NCI-H524 treated with DMSO at 0.1 percent for 48 hours (cell line): Measurements from ENCODE around the gene EIF2S3B.
"Not testable (repeated sequence)": the region's sequence is repeated elsewhere in the genome, so short reads cannot be mapped to it uniquely, and the experiment has no call there.

ENCODE experiments used
- DNase-seq: peaks from one replicate; lab custom pipeline; 2025; lab: John Stamatoyannopoulos, UW

Gene EIF2S3B

DNA sequence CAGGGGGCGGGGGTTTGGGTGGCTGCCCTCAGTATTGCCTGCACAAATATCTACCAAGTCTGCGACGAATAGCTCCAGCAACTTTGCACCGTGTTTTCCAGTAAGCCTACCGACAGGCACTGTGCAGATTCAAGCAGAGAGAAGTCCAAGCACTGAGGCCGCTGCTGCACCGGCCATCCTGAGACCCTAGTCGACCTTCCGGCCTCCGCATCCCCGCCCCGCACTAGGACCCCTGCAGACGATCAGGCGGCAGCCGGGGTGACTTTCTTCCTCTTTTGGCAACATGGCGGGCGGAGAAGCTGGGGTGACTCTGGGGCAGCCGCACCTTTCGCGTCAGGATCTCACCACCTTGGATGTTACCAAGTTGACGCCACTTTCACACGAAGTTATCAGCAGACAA is at the start of gene EIF2S3B:
Gene EIF2S3B (plus strand): TSS at position 271 of the 400 bp plus-strand sequence. CDS start 13 bp downstream, at position 284.
- no peak for DNase-seq

DNA sequence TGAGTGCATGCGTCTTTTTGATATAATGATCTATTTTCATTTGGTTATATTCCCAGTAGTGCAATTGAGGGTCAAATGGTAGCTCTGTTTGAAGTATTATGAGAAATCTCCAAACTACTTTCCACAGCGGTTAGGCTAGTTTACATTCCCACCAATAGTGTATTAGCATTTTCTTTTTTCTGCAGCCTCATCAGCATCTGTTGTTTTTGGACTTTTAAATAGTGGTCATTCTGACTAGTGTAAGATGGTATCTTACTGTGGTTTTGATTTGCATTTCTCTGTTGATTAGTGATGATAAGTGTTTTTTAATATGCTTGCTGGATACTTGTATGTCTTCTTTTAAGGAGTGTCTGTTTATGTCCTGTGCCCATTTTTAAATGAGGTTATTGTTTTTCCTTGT is 48.8 kb upstream of the EIF2S3B start:
- DNase-seq: no peak

DNA sequence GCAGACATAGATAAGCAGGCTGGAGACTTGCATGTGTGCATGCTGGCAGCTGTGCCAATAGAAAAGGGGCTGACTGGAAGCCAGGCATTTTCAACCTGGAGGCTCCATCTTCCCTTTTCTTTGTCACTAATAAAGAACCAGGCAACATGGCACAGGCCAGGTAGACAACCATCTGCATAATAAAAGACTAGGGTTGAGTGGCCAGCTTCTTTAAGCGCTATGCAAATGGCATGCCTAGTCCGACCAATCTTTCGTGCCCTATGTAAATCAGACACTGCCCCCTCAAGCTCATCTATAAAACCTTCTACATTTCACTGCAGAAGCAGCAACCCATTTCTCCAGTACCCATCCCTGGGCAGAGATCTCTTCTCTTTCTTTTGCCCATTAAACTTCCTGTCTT is 47.9 kb upstream of the EIF2S3B start:
- DNase-seq: no peak

- peak; percentile 61 for DNase-seq
Observed at GRCh38 chr12:10466311-10466710, 39.4 kb upstream of the EIF2S3B start.

DNA sequence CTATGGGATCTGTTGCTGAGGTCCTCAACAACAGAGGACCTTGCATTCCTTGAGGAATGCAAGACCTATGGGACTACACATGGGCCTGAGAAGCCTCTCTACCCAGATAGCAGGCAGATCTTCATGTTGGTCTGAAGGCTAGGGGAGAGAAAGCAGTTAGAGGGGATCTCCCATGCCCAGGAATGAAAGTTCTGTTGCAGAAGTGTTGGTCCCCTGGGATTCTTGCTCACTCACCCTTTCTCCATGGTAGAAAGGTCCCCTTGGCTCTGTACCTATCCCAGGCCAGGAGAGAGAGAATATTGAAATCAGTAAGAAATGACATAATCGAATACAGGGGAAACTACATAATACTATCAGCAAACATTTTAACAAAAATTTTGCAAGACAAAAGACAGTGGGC is 36.0 kb upstream of the EIF2S3B start:
- DNase-seq: no peak

GRCh38 chr12:10472808-10473207 is 32.9 kb upstream of the EIF2S3B start:
- DNase-seq: not testable (repeated sequence)

DNA sequence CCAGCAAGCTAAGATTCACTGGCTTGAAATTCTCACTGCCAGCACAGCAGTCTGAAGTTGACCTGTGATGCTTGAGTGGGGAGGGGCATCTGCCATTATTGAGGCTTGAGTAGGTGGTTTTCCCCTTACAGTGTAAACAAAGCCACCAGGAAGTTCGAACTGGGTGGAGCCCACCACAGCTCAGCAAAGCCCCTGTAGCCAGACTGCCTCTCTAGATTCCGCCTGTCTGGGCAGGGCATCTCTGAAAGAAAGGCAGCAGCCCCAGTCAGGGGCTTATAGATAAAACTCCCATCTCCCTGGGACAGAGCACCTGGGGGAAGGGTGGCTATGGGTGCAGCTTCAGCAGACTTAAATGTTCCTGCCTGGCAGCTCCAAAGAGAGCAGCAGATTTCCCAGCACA is 23.8 kb upstream of the EIF2S3B start:
- not testable (repeated sequence) for DNase-seq

DNA sequence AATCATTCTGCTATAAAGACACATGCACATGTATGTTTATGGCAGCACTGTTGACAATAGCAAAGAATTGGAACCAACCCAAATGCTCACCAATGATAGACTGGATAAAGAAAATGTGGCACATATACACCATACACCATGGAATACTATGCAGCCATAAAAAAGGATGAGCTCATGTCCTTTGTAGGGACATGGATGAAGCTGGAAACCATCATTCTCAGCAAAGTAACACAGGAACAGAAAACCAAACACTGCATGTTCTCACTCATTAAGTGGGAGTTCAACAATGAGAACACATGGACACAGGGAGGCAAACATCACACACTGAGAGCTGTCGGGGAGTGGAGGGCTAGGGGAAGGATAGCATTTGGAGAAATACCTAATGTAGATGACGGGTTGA is 18.4 kb upstream of the EIF2S3B start:
- DNase-seq: not testable (repeated sequence)

GRCh38 chr12:10491766-10492165 is 13.9 kb upstream of the EIF2S3B start:
- no peak for DNase-seq

DNA sequence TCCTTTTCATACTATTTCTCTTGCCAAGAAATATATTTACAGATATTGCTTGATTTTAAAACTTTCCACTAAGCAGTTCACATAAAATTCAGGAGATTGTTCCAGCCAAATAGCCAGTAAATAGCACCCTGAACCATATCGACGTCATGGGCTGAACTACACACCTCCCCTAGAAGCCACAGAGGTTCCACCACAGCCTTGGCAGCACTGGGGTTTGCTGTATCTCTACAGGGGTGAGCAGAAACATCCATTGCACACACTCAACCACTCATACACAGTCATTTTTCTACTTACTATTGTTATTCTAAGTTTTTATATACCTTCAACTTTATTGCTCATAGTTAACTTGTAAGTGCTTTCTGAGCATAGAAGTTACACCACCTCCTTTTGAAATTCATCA is 8.1 kb upstream of the EIF2S3B start:
- DNase-seq: no peak

DNA sequence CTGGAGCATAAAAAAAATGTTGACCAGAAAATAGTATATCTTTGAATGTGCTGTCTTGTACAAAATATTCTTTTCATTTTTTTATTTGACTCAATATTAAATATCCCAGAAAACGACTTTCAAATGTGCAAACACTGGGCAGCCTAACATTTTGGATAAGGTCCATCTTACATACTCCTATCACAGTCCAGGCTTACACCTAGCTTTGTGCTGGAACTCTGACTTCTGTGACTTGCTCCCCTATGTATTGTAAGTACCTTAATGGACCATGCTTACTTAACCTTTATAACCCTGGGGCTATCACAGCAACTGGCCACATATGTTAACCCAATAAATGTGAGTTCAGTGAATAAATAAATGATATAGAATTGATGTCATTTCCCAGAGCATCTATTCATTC is 7.6 kb upstream of the EIF2S3B start:
- no peak for DNase-seq

GRCh38 chr12:10501030-10501429 is 4.7 kb upstream of the EIF2S3B start:
- DNase-seq: no peak

GRCh38 chr12:10503460-10503859 is 2.2 kb upstream of the EIF2S3B start:
- DNase-seq: no peak

DNA sequence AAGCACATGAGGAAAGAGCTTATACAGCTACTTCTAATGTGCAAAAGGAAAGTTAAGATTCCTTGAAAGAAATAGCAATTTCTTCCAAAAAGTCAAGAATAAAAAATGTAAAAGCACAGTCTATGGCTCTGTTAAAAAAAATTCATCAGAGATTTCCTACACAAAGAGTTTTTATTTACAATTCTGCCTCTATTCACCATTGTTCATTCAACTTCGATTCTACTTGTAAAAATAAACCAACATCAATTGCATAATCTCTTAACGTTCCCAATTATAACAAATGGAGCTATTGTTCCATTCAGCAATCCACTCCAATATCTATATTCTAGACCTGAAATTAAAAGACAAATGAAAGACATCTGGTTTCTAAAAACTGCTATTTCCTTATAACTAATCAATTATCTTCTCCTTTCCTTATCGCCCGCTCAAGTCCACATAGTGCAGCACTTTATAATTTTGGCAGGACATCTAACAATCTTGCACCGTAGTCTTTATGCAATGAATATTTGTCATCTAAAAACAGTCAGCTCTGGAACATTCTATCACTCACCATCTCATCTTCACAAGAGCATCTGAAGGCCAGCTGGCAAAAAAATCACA is 6.2 kb downstream of the EIF2S3B start:
- DNase-seq: no peak

DNA sequence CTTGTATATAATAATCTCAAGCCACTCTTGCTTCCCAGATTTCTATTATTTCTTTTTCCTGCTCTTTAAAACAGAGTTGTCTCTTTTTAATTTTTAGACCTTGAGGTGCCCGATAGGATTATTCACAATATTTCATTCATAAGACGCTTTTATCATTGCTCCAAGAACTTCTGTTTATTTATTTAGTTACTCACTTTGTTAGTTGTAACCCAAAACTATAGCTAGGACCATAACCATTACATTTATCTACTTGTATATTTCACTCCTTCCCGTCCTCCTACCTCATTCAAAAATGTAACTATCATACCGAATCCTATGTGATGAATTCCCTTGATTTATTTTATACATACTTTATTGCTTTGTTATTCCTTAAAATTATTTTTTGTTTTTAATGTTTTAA is 7.1 kb downstream of the EIF2S3B start:
- DNase-seq: no peak

- DNase-seq: no peak
Observed at GRCh38 chr12:10521555-10521954, 15.9 kb downstream of the EIF2S3B start.

DNA sequence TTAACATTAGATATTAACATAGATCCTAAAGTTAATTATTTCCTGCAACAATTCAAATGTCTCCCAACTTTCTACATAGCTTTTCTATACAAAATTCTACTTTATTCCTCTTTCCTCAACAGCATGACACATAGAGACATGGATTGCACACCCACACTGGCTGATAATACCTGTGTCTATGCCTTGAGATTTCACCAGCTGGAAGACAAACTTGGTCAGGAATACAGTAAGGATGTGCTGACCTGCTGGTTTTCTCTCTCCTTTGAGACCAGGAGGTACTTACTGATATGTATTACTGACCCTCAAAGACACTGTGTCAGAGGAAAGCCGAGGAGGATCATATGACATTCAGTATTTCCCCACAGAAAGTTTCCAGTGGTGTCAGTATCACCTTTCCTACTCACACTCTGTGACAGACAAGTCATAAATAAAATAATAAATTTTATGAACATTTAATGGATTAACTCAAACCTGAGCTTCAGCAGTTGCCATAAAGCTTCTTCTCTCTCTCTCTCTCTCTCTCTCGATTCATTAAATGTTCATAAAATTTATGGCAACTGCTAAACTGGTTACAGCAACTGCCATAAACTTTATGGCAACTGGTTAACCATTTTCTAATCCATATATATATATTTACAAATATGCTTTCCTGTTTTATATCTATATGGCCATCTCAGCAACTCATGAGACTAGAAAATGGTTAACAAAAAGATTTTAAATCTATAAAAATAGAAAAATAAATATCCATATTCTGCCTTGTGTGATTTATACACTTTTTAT is 22.7 kb downstream of the EIF2S3B start:
- DNase-seq: no peak

- DNase-seq: no peak
Observed at GRCh38 chr12:10529603-10530002, 23.9 kb downstream of the EIF2S3B start.

GRCh38 chr12:10537721-10538120 is 32.0 kb downstream of the EIF2S3B start:
- no peak for DNase-seq

- no peak for DNase-seq
Observed at GRCh38 chr12:10540776-10541205, 35.1 kb downstream of the EIF2S3B start.

GRCh38 chr12:10543499-10543898 is 37.8 kb downstream of the EIF2S3B start:
- no peak for DNase-seq

- no peak for DNase-seq
Observed at GRCh38 chr12:10551375-10551774, 45.7 kb downstream of the EIF2S3B start.

GRCh38 chr12:10553148-10553547 is 47.5 kb downstream of the EIF2S3B start:
- no peak for DNase-seq
